GM13977 (cell line): ENCODE results near the gene RAPH1.
"Not testable (repeated sequence)": the region's sequence is repeated elsewhere in the genome, so short reads cannot be mapped to it uniquely, and the experiment has no call there.

ENCODE experiments used
- DNase-seq: peaks from one replicate; pipeline ENCODE4 v3.0.0; 2012; ENCODE audit warnings: low spot score
- in situ Hi-C: fragments of 300-500 bp; cut with MboI; formaldehyde crosslinking; loops from one replicate; pipeline ENCODE4 v1.12.0; 2022; ENCODE audit warnings: low sequenced_read_pairs, low pct_unique_long_range_greater_than_20kb, mixed read lengths, inconsistent platforms; ENCODE audit not compliant: unreplicated experiment
- TF ChIP-seq, protein P1 (sequence below): IDR thresholded peaks from 2 replicates; pipeline ENCODE4 v1.5.1; 2012; ENCODE audit warnings: mild to moderate bottlenecking, control low read depth; ENCODE audit not compliant: insufficient read depth; ENCODE audit errors: extremely low read depth, missing control alignments

RAPH1 gene

DNA sequence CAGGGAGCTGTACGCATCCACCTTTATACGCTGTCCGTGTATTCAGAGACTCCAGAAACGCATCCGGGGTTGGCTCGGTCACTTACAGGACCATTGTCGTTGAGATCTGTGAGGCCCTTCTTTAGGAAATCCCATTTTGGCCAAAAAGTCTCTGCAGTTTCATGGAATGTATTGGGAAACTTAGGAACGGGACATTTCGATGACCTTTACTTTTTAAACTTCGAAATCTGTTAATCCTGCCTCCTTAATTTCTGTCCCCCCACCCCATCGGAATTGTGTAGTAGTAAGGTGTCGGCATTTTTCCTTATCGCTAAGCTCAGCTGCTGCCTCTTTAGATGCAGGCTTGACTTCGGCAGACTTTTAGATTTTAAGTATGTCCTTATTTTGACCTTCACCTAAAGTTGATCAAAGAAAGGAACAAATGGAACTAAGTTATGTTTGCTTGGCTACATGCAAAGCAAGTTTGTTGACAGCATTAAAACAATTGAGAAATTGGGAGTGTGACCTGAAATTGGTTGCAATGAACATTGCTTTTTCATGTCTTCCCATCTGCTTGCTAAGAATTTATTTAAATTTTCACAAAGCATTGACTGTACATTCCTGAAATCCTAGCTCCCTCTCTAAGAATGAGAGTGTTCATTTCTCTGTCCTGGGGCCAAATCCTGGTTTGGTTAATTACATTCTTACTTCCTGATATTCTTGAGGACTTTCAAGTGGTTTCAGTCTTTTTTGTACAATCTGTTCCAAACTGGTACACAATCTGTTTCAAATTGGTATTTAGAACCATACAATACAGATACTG lies 884 bp upstream of the RAPH1 start:
- in situ Hi-C loops = no loop called here
- DNase-seq = no peak
- TF ChIP-seq, protein P1, sequence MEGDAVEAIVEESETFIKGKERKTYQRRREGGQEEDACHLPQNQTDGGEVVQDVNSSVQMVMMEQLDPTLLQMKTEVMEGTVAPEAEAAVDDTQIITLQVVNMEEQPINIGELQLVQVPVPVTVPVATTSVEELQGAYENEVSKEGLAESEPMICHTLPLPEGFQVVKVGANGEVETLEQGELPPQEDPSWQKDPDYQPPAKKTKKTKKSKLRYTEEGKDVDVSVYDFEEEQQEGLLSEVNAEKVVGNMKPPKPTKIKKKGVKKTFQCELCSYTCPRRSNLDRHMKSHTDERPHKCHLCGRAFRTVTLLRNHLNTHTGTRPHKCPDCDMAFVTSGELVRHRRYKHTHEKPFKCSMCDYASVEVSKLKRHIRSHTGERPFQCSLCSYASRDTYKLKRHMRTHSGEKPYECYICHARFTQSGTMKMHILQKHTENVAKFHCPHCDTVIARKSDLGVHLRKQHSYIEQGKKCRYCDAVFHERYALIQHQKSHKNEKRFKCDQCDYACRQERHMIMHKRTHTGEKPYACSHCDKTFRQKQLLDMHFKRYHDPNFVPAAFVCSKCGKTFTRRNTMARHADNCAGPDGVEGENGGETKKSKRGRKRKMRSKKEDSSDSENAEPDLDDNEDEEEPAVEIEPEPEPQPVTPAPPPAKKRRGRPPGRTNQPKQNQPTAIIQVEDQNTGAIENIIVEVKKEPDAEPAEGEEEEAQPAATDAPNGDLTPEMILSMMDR = no peak

DNA sequence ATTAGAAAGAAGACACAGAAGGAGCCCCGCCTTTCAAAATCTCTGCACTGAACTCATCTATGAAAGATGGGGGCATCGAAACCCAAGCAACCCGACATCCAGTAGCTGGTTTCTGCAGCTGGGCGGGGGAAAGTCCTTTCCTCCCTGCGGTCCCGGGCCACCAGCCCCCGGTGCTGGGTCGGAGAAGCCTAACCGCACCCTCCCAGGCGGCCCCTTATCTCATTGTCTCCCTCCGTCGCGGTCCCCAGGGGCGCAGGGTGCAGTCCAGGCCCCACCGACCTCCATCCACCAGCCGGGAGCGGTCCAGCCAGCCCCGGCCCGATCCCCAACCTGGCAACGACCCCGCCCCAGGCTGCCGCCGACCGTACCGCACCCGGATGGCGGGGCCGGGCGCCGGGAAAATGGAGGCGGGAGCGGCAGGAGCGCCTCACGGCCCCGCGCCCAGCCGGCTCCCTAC lies 452 bp downstream of the RAPH1 start:
- TF ChIP-seq, protein P1 = no peak
- peak; percentile 59 for DNase-seq
- in situ Hi-C loops = no loop called here

DNA sequence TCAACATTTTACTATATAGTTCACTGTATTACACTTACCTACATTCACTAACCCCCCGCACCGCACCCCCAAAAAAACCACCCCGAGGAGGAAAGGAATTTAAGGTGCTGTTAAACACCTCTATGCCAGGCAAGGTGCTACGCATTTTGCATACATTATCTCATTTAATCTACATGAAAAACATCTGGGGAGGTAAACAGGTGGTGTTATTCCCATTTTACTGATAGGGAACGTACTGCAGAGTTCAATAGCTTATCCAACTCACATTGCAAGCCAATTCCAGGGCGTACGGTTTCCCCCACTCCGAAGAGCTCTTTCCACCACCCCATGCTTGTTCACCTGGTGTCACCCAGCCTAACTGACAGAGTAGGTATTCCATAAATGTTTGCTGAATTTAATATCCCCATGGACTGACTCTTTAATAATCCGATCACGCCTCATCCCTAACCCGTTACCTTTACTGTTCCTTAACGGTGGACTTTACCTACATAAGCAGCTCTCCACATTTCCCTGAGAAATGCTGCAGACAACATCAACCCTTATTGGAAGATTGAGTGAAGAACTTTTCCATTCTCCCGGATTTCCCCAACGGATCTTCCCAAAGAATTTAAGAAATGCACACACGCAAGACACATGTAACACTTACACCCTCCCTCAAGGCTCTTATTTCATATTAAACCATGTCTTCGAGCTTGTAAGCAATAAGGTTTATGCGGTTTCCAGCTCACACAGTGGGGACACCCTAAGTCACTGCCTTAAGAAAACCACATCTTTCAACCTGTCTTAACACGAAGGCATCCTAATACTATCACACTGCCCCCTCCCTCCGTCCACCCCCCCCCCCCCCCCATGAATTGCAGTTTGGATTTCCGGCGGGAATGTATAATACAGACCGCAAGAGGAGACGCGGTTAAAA lies 1.2 kb downstream of the RAPH1 start:
- TF ChIP-seq, protein P1 = no peak

DNA sequence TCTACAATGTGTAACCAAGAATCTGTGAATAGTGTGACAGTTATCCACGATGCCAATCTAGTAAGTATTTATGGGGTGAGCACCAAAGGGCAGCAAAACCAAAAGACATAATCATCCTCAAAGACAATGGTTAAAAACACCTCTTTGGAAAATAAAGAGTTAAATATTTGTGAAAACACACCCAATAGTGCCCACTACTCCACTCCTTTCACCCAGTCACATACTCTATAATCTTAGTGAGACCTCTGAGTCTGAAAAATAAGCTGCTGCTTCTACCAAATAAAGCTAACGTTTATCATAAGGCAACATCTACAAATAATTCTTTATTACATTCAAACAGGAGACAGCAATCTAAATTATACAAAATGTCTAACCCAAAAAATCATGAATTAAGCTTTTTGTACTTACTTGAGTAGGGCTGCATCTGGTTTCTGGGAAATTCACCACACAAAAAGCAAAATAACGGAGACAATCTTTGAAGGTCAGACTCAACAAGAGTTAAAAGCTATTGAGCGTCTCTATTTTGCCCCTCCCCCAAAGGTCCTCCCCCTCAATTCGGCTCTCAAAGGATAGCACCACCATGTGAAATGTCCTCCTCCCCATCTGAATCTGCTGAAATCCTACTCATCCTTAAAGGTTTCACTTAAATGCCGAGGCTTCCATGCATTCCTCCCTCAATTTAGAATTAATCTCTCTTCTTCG lies 2.0 kb downstream of the RAPH1 start:
- DNase-seq = no peak
- in situ Hi-C loops = no loop called here
- TF ChIP-seq, protein P1 = no peak

More for the DNA sequence above, 1.2 kb downstream of the RAPH1 start:
- DNase-seq = peak; percentile 44
- in situ Hi-C loops = no loop called here

DNA sequence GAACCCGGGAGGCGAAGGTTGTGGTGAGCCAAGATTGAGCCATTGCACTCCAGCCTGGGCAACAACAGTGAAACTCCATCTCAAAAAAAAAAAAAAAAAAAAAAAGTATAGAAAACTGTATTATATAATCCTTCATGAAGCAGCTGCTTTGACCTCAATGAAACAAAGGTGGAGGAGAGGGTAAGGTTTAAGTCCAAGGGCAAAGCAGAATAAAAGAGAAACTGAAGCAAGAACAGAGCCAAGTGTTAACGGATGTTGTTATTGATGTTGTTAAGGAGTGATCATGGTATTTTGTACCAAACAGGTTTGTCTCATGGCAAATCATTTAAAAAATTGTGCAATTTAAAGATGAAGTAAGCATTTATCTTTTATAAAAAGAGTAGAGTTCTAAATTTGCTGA lies 7.4 kb downstream of the RAPH1 start:
- in situ Hi-C loops = no loop called here
- no peak for DNase-seq
- TF ChIP-seq, protein P1 = no peak

DNA sequence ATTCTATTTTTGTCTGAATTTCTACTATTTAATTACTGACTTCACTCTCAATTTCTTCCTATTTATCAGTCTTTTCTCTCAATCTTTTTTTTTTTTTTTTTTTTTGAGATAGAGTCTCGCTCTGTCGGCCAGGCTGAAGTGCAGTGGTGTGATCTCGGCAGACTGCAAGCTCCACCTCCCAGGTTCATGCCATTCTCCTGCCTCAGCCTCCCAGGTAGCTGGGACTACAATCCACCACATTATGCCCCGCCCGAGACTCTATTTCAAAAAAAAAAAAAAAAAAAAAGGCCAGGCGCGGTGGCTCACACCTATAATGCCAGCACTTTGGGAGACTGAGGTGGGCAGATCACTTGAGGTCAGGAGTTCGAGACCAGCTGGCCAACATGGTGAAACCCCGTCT lies 21.8 kb downstream of the RAPH1 start:
- in situ Hi-C loops, DNase-seq: not testable (repeated sequence)
